Hepatocyte (in vitro differentiated cells): ENCODE measurements around the gene MYADML2. TPM values are rescaled to one million over a fixed set of nuclear protein-coding genes. Genes with fewer than 3 reads are reported as not detected.
A peak's percentile ranks its signal among the peaks of the same experiment; 100 is the strongest.

Experiments used
- DNase-seq: peaks from one replicate; pipeline ENCODE4 v3.0.0-alpha.2; 2016; ENCODE audit warnings: low spot score
- H2AFZ ChIP-seq: fragments of 200-600 bp; sonication (generic); 2 replicates; pipeline ENCODE4 v1.6.0; 2016; ENCODE audit warnings: antibody characterized with exemption, mild to moderate bottlenecking
- H3K27ac ChIP-seq: fragments of 200-600 bp; sonication (generic); 2 replicates; pipeline ENCODE4 v1.5.1; 2016; ENCODE audit warnings: mild to moderate bottlenecking
- H3K27me3 ChIP-seq: fragments of 200-600 bp; sonication (generic); 2 replicates; pipeline ENCODE4 v1.6.1; 2016
- H3K36me3 ChIP-seq: fragments of 200-600 bp; sonication (generic); replicated peaks from 2 replicates; pipeline ENCODE4 v1.5.1; 2016; ENCODE audit warnings: low read depth; ENCODE audit not compliant: insufficient read depth
- H3K4me1 ChIP-seq: fragments of 200-600 bp; sonication (generic); 2 replicates; pipeline ENCODE4 v1.5.1; 2016; ENCODE audit warnings: mild to moderate bottlenecking, moderate library complexity; ENCODE audit not compliant: insufficient read depth
- H3K4me2 ChIP-seq: fragments of 200-600 bp; sonication (generic); 2 replicates; pipeline ENCODE4 v1.6.0; 2016
- H3K4me3 ChIP-seq: fragments of 200-600 bp; sonication (generic); 2 replicates; pipeline ENCODE4 v1.5.1; 2016; ENCODE audit warnings: mild to moderate bottlenecking
- H3K79me2 ChIP-seq: fragments of 200-600 bp; sonication (generic); 2 replicates; pipeline ENCODE4 v1.6.0; 2017; ENCODE audit warnings: mild to moderate bottlenecking
- H3K9me2 ChIP-seq: fragments of 200-600 bp; sonication (generic); replicated peaks from 2 replicates; pipeline ENCODE4 v1.6.0; 2017; ENCODE audit warnings: mild to moderate bottlenecking; ENCODE audit not compliant: insufficient read depth
- H3K9me3 ChIP-seq: fragments of 200-600 bp; sonication (generic); 2 replicates; pipeline ENCODE4 v1.5.1; 2016; ENCODE audit warnings: low read depth, mild to moderate bottlenecking
- H4K20me1 ChIP-seq: fragments of 200-600 bp; sonication (generic); 2 replicates; pipeline ENCODE4 v1.6.0; 2016; ENCODE audit warnings: mild to moderate bottlenecking; ENCODE audit not compliant: insufficient read depth, poor library complexity, severe bottlenecking
- CTCF ChIP-seq: fragments of 200-600 bp; sonication (generic); IDR thresholded peaks from 2 replicates; pipeline ENCODE4 v1.5.1; 2016; ENCODE audit warnings: antibody characterized with exemption, mild to moderate bottlenecking; ENCODE audit not compliant: poor library complexity
- EZH2 ChIP-seq: fragments of 200-600 bp; sonication (generic); IDR thresholded peaks from 2 replicates; pipeline ENCODE4 v1.6.1; 2016; ENCODE audit warnings: antibody characterized with exemption, mild to moderate bottlenecking, borderline replicate concordance
- EZH2phosphoT487 ChIP-seq: fragments of 200-600 bp; sonication (generic); IDR thresholded peaks from one replicate; pipeline ENCODE4 v1.6.1; 2018; ENCODE audit warnings: antibody characterized with exemption, mild to moderate bottlenecking, low read depth, moderate library complexity; ENCODE audit not compliant: unreplicated experiment, severe bottlenecking
- WGBS: methylation state at CpG from one replicate; pipeline ENCODE4 v1.1.6; 2016; ENCODE audit warnings: low lambda C conversion rate; ENCODE audit errors: missing lambda C conversion rate; 5-methylcytosine and 5-hydroxymethylcytosine counted together
- polyA plus RNA-seq: library from polyadenylated mRNA; unstranded; fragments of >200 nt; fragmentation: Nextera tagmentation; extraction: Ambion mirVana; gene quantifications from 2 replicates; pipeline ENCODE4 v1.2.1, GENCODE V29; 2016
- total RNA-seq: library from RNA; depleted of rRNA; stranded (reverse); fragments of >200 nt; gene quantifications from 2 replicates; pipeline ENCODE4 v1.2.3, GENCODE V29; 2014

Gene MYADML2
- total and polyA plus RNA-seq, 2 experiments from 2014 or later: 0.06 TPM; not detected in 1

DNA sequence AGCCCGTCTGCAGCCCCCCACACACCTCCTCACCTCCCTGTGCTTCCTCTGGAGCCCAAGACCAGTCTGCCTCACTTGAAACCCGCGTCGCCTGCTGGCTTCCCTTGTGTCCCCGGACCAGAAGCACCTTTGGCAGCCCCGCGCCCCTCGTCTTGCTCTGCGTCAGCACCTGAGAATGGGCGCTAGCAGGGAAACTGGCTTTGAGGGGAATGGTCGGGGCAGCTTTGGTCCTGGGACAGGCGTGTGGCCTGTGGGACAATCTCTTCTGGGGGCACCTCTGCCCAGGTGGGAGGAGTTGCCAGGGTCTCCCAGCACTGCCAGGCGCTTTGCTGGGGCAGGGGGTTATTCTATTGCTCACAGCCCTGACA, 15.9 kb downstream of the MYADML2 start:
- peaks cover 13% of the 10 kb centered on the region for H3K4me1 ChIP-seq
- no peak overlapping the region for H3K4me2 ChIP-seq
- no peak for TF ChIP-seq CTCF
- no peak overlapping the region for H2AFZ ChIP-seq
- H3K9me2 ChIP-seq: no peaks in the 10 kb centered on the region
- no peaks in the 10 kb centered on the region for H3K36me3 ChIP-seq
- no peak overlapping the region for H3K27ac ChIP-seq
- peaks cover 2% of the 10 kb centered on the region for H4K20me1 ChIP-seq
- WGBS: 81% methylated on average over 12 of the region's 13 CpGs
- no peak for DNase-seq
- H3K9me3 ChIP-seq: no peaks in the 10 kb centered on the region
- H3K79me2 ChIP-seq: peaks cover 12% of the 10 kb centered on the region
- H3K27me3 ChIP-seq: no peaks in the 10 kb centered on the region
- no peak overlapping the region for H3K4me3 ChIP-seq

GRCh38 chr17:81930142-81931125, 16.6 kb downstream of the MYADML2 start:
- DNase-seq: no peak
- Histone ChIP-seq H4K20me1 (peaks cover 9% of the 10 kb centered on the region), H3K27ac (no peak overlapping the region), H3K36me3 (no peaks in the 10 kb centered on the region), H3K9me3 (no peaks in the 10 kb centered on the region), H3K79me2 (peaks cover 13% of the 10 kb centered on the region), H3K4me3 (no peak overlapping the region), H3K4me2 (no peak overlapping the region), H3K27me3 (no peaks in the 10 kb centered on the region), H3K4me1 (peaks cover 20% of the 10 kb centered on the region), H3K9me2 (no peaks in the 10 kb centered on the region), H2AFZ (no peak overlapping the region)
- 84% methylated on average over 20 of the region's 20 CpGs for WGBS
- TF ChIP-seq CTCF (no peak), EZH2 (no peak), EZH2phosphoT487 (no peak)

DNA sequence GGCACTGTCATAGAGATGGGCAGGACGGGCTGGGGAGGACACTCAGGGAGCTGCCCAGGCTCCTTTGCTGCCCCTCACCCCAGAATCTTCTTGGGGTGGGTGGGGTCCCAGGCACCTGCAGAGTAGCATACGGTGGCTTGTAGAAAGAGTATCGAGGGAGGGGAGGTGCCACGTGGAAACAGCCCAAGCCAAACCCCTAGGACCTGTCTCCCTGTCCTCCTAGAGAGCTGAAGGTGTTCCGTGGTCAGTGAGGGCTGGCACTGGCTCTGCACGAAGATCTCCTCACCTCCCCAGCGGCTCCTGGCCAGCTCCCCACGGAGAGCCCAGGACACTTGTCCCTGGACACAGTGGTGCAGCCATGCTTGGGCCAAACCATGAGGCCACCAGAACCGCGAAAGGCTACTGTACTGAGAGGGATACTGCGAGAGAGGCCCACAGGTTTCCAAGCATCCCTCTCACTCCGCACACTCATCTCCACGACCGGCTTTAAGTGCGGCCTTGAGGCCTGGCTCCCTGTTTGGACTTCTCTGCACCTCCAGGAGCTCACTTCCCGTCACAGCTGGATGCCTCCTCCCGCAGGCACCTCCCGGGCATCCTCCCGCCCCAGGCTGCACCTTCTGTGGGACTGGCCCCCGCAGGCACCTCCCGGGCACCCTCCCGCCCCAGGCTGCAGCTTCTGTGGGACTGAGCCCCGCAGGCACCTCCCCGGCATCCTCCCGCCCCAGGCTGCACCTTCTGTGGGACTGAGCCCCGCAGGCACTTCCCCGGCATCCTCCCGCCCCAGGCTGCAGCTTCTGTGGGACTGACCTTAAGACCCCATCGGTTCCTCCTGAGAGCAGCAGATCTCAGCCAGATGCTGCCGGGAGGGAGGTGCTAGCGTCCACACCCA, 17.5 kb downstream of the MYADML2 start:
- Histone ChIP-seq H2AFZ (no peak overlapping the region), H3K36me3 (no peaks in the 10 kb centered on the region), H3K4me3 (no peak overlapping the region), H3K9me2 (no peaks in the 10 kb centered on the region), H3K4me1 (peaks cover 30% of the 10 kb centered on the region), H3K4me2 (peak overlapping the region; percentile 98), H3K79me2 (peaks cover 22% of the 10 kb centered on the region), H3K9me3 (no peaks in the 10 kb centered on the region), H4K20me1 (peaks cover 18% of the 10 kb centered on the region), H3K27me3 (no peaks in the 10 kb centered on the region), H3K27ac (no peak overlapping the region)
- no peak for TF ChIP-seq EZH2phosphoT487
- TF ChIP-seq CTCF: no peak
- TF ChIP-seq EZH2: no peak
- WGBS: 90% methylated on average over 25 of the region's 31 CpGs
- DNase-seq: no peak
